NCI-H1092 (cell line): ENCODE data around the gene IL17RD.
"Not testable (repeated sequence)": the region's sequence is repeated elsewhere in the genome, so short reads cannot be mapped to it uniquely, and the experiment has no call there.

Experiments
- DNase-seq: peaks from one replicate; lab custom pipeline; 2025; lab: John Stamatoyannopoulos, UW

The IL17RD gene

GRCh38 chr3:57093489-57093888 lies 71.7 kb downstream of the IL17RD start:
- DNase-seq: no peak

GRCh38 chr3:57091521-57092273 lies 73.5 kb downstream of the IL17RD start:
- no peak for DNase-seq

GRCh38 chr3:57089043-57089442 lies 76.1 kb downstream of the IL17RD start:
- no peak for DNase-seq

GRCh38 chr3:57088503-57088902 lies 76.7 kb downstream of the IL17RD start:
- DNase-seq: no peak

GRCh38 chr3:57087361-57088092 lies 77.6 kb downstream of the IL17RD start:
- no peak for DNase-seq

- DNase-seq: no peak
These were observed 79.0 kb downstream of the IL17RD start for GRCh38 chr3:57086201-57086600.

GRCh38 chr3:57085211-57085610 lies 79.9 kb downstream of the IL17RD start:
- DNase-seq: no peak

GRCh38 chr3:57083266-57083995 lies 81.7 kb downstream of the IL17RD start:
- DNase-seq: not testable (repeated sequence)

GRCh38 chr3:57082481-57082880 lies 82.7 kb downstream of the IL17RD start:
- no peak for DNase-seq

- DNase-seq: no peak
These were observed 84.0 kb downstream of the IL17RD start for GRCh38 chr3:57081173-57081572.

GRCh38 chr3:57080171-57080570 lies 85.0 kb downstream of the IL17RD start:
- no peak for DNase-seq

- DNase-seq: no peak
These were observed 85.7 kb downstream of the IL17RD start for GRCh38 chr3:57079474-57079831.

- no peak for DNase-seq
These were observed 86.3 kb downstream of the IL17RD start for GRCh38 chr3:57078635-57079473.

GRCh38 chr3:57078344-57078634 lies 86.9 kb downstream of the IL17RD start:
- no peak for DNase-seq

- DNase-seq: no peak
These were observed 87.4 kb downstream of the IL17RD start for GRCh38 chr3:57077630-57078343.

GRCh38 chr3:57076422-57076951 lies 88.7 kb downstream of the IL17RD start:
- DNase-seq: no peak

- no peak for DNase-seq
These were observed 91.0 kb downstream of the IL17RD start for GRCh38 chr3:57074135-57074534.

- no peak for DNase-seq
These were observed 91.5 kb downstream of the IL17RD start for GRCh38 chr3:57073628-57074027.

GRCh38 chr3:57069503-57069902 lies 95.7 kb downstream of the IL17RD start:
- DNase-seq: no peak

- no peak for DNase-seq
These were observed 96.6 kb downstream of the IL17RD start for GRCh38 chr3:57068437-57069089.

GRCh38 chr3:57066471-57066870 lies 98.7 kb downstream of the IL17RD start:
- no peak for DNase-seq
